Hepatocyte (in vitro differentiated cells): ENCODE results near the gene USP30.

Source experiments
- CTCF ChIP-seq: fragments of 200-600 bp; sonication (generic); IDR thresholded peaks from 2 replicates; pipeline ENCODE4 v1.5.1; 2016; ENCODE audit warnings: antibody characterized with exemption, mild to moderate bottlenecking; ENCODE audit not compliant: poor library complexity
- EZH2 ChIP-seq: fragments of 200-600 bp; sonication (generic); IDR thresholded peaks from 2 replicates; pipeline ENCODE4 v1.6.1; 2016; ENCODE audit warnings: antibody characterized with exemption, mild to moderate bottlenecking, borderline replicate concordance
- EZH2phosphoT487 ChIP-seq: fragments of 200-600 bp; sonication (generic); IDR thresholded peaks from one replicate; pipeline ENCODE4 v1.6.1; 2018; ENCODE audit warnings: antibody characterized with exemption, mild to moderate bottlenecking, low read depth, moderate library complexity; ENCODE audit not compliant: unreplicated experiment, severe bottlenecking

GRCh38 chr12:109074866-109075265, 22.5 kb downstream of the USP30 start:
- TF ChIP-seq CTCF, result no peak
- no peak for TF ChIP-seq EZH2phosphoT487
- TF ChIP-seq EZH2, result no peak
